Spleen (tissue), 11 donors: ENCODE data around the gene FGF22. TPM values are rescaled to one million over a fixed set of nuclear protein-coding genes. Genes with fewer than 3 reads are reported as not detected.
"Not testable (repeated sequence)": the region's sequence is repeated elsewhere in the genome, so short reads cannot be mapped to it uniquely, and the experiment has no call there.

Experiments used
- DNase-seq: peaks from one replicate; pipeline ENCODE4 v3.0.0-alpha.2; 2020
- H3K27ac ChIP-seq, 8 donors: fragments of 200-600 bp; sonication (generic) in 7 of 8; 1 replicate in 4 of 8; 2 replicates in 4 of 8; pipeline versions ENCODE4 v1.5.0 to v1.8.0; 2016 to 2021; ENCODE audit warnings: inconsistent platforms in 4 of 8, mild to moderate bottlenecking in 4 of 8, moderate library complexity in 1 of 8
- H3K27me3 ChIP-seq, 7 donors: fragments of 200-600 bp; sonication (generic) in 6 of 7; replicated peaks in 1 of 7; 1 replicate in 4 of 7; 2 replicates in 3 of 7; pipeline versions ENCODE4 v1.5.0 to v1.8.0; 2016 to 2021; ENCODE audit warnings: inconsistent platforms in 3 of 7, mild to moderate bottlenecking in 1 of 7
- H3K36me3 ChIP-seq, 6 donors: fragments of 200-600 bp; sonication (generic) in 5 of 6; 1 replicate in 4 of 6; 2 replicates in 2 of 6; pipeline versions ENCODE4 v1.5.0 to v1.8.0; 2016 to 2021; ENCODE audit warnings: inconsistent platforms in 2 of 6
- H3K4me1 ChIP-seq, 6 donors: fragments of 200-600 bp; sonication (generic) in 5 of 6; 1 replicate in 3 of 6; 2 replicates in 3 of 6; pipeline versions ENCODE4 v1.5.0 to v1.8.0; 2016 to 2021; ENCODE audit warnings: inconsistent platforms in 3 of 6
- H3K4me3 ChIP-seq, 8 donors: fragments of 200-600 bp; sonication (generic) in 7 of 8; 1 replicate in 4 of 8; 2 replicates in 4 of 8; pipeline versions ENCODE4 v1.5.0 to v1.8.0; 2016 to 2021; ENCODE audit warnings: inconsistent platforms in 4 of 8, mild to moderate bottlenecking in 4 of 8, moderate library complexity in 2 of 8
- H3K9me3 ChIP-seq, 8 donors: fragments of 200-600 bp; sonication (generic) in 7 of 8; 1 replicate in 4 of 8; 2 replicates in 4 of 8; pipeline versions ENCODE4 v1.5.0 to v1.8.0; 2016 to 2021; ENCODE audit warnings: inconsistent platforms in 4 of 8
- CTCF ChIP-seq, 11 experiments: fragments of 200-600 bp in 7 of 11; fragments of 450-650 bp in 4 of 11; sonication (generic) in 4 of 11; IDR thresholded peaks in 8 of 11; conservative IDR thresholded peaks in 3 of 11; 1 replicate in 7 of 11; 2 replicates in 4 of 11; pipeline versions ENCODE4 v1.4.0 to v1.8.0; 2016 to 2021; ENCODE audit warnings: antibody characterized with exemption in 11 of 11, inconsistent platforms in 4 of 11, mild to moderate bottlenecking in 1 of 11
- POLR2A ChIP-seq, 3 donors: fragments of 450-650 bp; IDR thresholded peaks; one replicate each; pipeline ENCODE4 v1.5.1; 2017; ENCODE audit warnings: antibody characterized with exemption in 3 of 3, mild to moderate bottlenecking in 1 of 3
- POLR2AphosphoS5 ChIP-seq, 3 donors: sonication (generic); formaldehyde crosslinking; IDR thresholded peaks; one replicate each; pipeline ENCODE4 v1.5.1; 2017; ENCODE audit warnings: antibody characterized with exemption in 3 of 3
- WGBS, 5 donors: extraction: QIAGEN DNeasy Blood & Tissue Kit in 3 of 5; methylation state at CpG; one replicate each; pipeline versions ENCODE4 v1.1.5 to v1.1.7; 2013 to 2018; 5-methylcytosine and 5-hydroxymethylcytosine counted together
- intact Hi-C: fragments of 100-400 bp; cut with DNase I; formaldehyde crosslinking; loops from one replicate; pipeline ENCODE4 v1.15.0; 2023; ENCODE audit warnings: low total_unique reads
- polyA plus RNA-seq, 3 donors: library from polyadenylated mRNA; stranded (reverse); fragments of 200-250 nt; gene quantifications; one replicate each; pipeline ENCODE4 v1.2.1, GENCODE V29; 2013
- total RNA-seq, 7 donors: library from RNA; depleted of rRNA in 3 of 7; stranded (reverse); fragments of >200 nt in 3 of 7; fragmentation: NEBNext Ultra II Directional in 4 of 7; extraction: Animal tissue kit (Norgen Biotek cat#: 25700) in 4 of 7; gene quantifications; one replicate each; pipeline versions ENCODE4 v1.1.0 to v1.2.1, GENCODE V29; 2016 to 2021
- donor health status: healthy with polysubstance abuse.
- donor health status: DM: no; HTN: no; CAD: no; lungs with moderate emphysema.
- donor health status: DM: no; HTN: no; CAD: no.
- donor health status: Bipolar disorder and iron deficiency.
- donor health status: healthy.
- donor health status: DM: no; HTN: no; CAD: no.
- donor health status: DM: yes; HTN: yes; CAD: no.

FGF22 gene
- total and polyA plus RNA-seq, 10 donors = 0.10 to 0.61 (median 0.23) TPM; not detected in 6

GRCh38 chr19:618674-619285, 20.9 kb upstream of the FGF22 start:
- Histone ChIP-seq H3K4me3 (no peak overlapping the region), H3K27me3 (peaks cover 0 to 14% (median 0%) of the 10 kb centered on the region in 7 donors), H3K27ac (no peak overlapping the region), H3K9me3 (no peaks in the 10 kb centered on the region), H3K4me1 (peaks cover 0 to 15% (median 5%) of the 10 kb centered on the region in 6 donors), H3K36me3 (peaks cover 0 to 72% (median 65%) of the 10 kb centered on the region in 6 donors)
- intact Hi-C loops = no loop called here
- TF ChIP-seq CTCF (IDR thresholded peaks at IDR 0.05 in 8 of 11, conservative IDR thresholded peaks at IDR 0.05 in 3 of 11) (no peak), POLR2AphosphoS5 (IDR thresholded peaks at IDR 0.05) (no peak), POLR2A (IDR thresholded peaks at IDR 0.05) (no peak)
- WGBS, 5 donors = 91 to 97% (median 93%) methylated on average over 23 to 27 of the region's 27 CpGs
- DNase-seq = no peak

- Histone ChIP-seq H3K9me3 (no peaks in the 10 kb centered on the region), H3K27ac (no peak overlapping the region), H3K36me3 (peaks cover 0 to 79% (median 69%) of the 10 kb centered on the region in 6 donors), H3K27me3 (peaks cover 0 to 14% (median 0%) of the 10 kb centered on the region in 7 donors), H3K4me3 (no peak overlapping the region), H3K4me1 (peaks cover 0 to 15% (median 5%) of the 10 kb centered on the region in 6 donors)
- whole genome bisulfite sequencing, 5 donors = 93 to 97% (median 96%) methylated on average over 23 to 47 of the region's 47 CpGs
- DNase-seq = no peak
- TF ChIP-seq POLR2A (IDR thresholded peaks at IDR 0.05) = no peak
- no peak for TF ChIP-seq CTCF (IDR thresholded peaks at IDR 0.05 in 8 of 11, conservative IDR thresholded peaks at IDR 0.05 in 3 of 11)
- no peak for TF ChIP-seq POLR2AphosphoS5 (IDR thresholded peaks at IDR 0.05)
- intact Hi-C loops = no loop called here
These were observed 20.2 kb upstream of the FGF22 start for GRCh38 chr19:619286-620002.

GRCh38 chr19:620166-620862, 19.4 kb upstream of the FGF22 start:
- Histone ChIP-seq H3K4me1 (peaks cover 0 to 15% (median 4%) of the 10 kb centered on the region in 6 donors), H3K36me3 (peaks cover 0 to 88% (median 77%) of the 10 kb centered on the region in 6 donors)
- no peak for DNase-seq

GRCh38 chr19:621191-621590, 18.5 kb upstream of the FGF22 start:
- H3K27me3 ChIP-seq, H3K27ac ChIP-seq, H3K4me3 ChIP-seq, H3K9me3 ChIP-seq, intact Hi-C loops, DNase-seq: not testable (repeated sequence)
- Histone ChIP-seq H3K36me3 (peaks cover 0 to 96% (median 79%) of the 10 kb centered on the region in 6 donors), H3K4me1 (peaks cover 0 to 10% (median 0%) of the 10 kb centered on the region in 6 donors)
- 97 to 98% (median 98%) methylated on average over 17 to 48 of the region's 48 CpGs for WGBS, 5 donors

More at GRCh38 chr19:620166-620862, 19.4 kb upstream of the FGF22 start:
- Histone ChIP-seq H3K4me3 (no peak overlapping the region), H3K27ac (no peak overlapping the region), H3K27me3 (peaks cover 0 to 13% (median 0%) of the 10 kb centered on the region in 7 donors), H3K9me3 (no peaks in the 10 kb centered on the region)
- intact Hi-C loops = no loop called here
- TF ChIP-seq POLR2A (IDR thresholded peaks at IDR 0.05) = no peak
- TF ChIP-seq CTCF (IDR thresholded peaks at IDR 0.05 in 8 of 11, conservative IDR thresholded peaks at IDR 0.05 in 3 of 11) = no peak
- no peak for TF ChIP-seq POLR2AphosphoS5 (IDR thresholded peaks at IDR 0.05)
- 94 to 97% (median 96%) methylated on average over 28 to 48 of the region's 51 CpGs for WGBS, 5 donors
